Pancreas (tissue), 10 donors: ENCODE data around the gene PRIMA1. TPM values are rescaled to one million over a fixed set of nuclear protein-coding genes. Genes with fewer than 3 reads are reported as not detected.

Experiments used
- ATAC-seq, 4 donors: fragments of 200-7000 bp; cut with Tn5 transposase; one replicate each; pipeline versions ENCODE4 v1.8.0 to v1.9.1; 2020; ENCODE audit warnings: mild to moderate bottlenecking in 4 of 4, moderate library complexity in 4 of 4
- DNase-seq, 6 donors: peaks; one replicate each; pipeline ENCODE4 v3.0.0-alpha.2; 2020
- FAIRE-seq: peaks from 2 replicates; lab custom pipeline; 2012; peaks lifted over from hg19 to GRCh38; lab: Jason Lieb, UNC
- H3K27ac ChIP-seq, 4 donors: fragments of 200-600 bp; sonication (generic); 1 replicate in 3 of 4; 2 replicates in 1 of 4; pipeline versions ENCODE4 v1.5.0 to v1.8.0; 2020
- H3K27me3 ChIP-seq, 4 donors: fragments of 200-600 bp; one replicate each; pipeline ENCODE4 v1.8.0; 2021
- H3K36me3 ChIP-seq, 3 donors: fragments of 200-600 bp; sonication (generic) in 1 of 3; one replicate each; pipeline versions ENCODE4 v1.5.0 to v1.8.0; 2020 to 2021
- H3K4me1 ChIP-seq, 3 donors: fragments of 200-600 bp; one replicate each; pipeline ENCODE4 v1.8.0; 2021
- H3K4me3 ChIP-seq, 4 donors: fragments of 200-600 bp; sonication (generic) in 2 of 4; one replicate each; pipeline versions ENCODE4 v1.5.0 to v1.8.0; 2020 to 2021
- H3K9me3 ChIP-seq, 4 donors: fragments of 200-600 bp; one replicate each; pipeline ENCODE4 v1.8.0; 2021
- CTCF ChIP-seq, 4 donors: fragments of 200-600 bp; sonication (generic) in 3 of 4; IDR thresholded peaks; one replicate each; pipeline versions ENCODE4 v1.5.0 to v1.8.0; 2021; ENCODE audit warnings: antibody characterized with exemption in 4 of 4
- WGBS, 2 donors: extraction: QIAGEN DNeasy Blood & Tissue Kit; methylation state at CpG; one replicate each; pipeline ENCODE4 v1.1.7; 2013; 5-methylcytosine and 5-hydroxymethylcytosine counted together
- intact Hi-C, 3 donors: fragments of 100-400 bp; cut with DNase I; formaldehyde crosslinking; loops; one replicate each; pipeline versions ENCODE4 v1.11.1 to v1.14.2; 2022
- polyA plus RNA-seq, 2 donors: library from polyadenylated mRNA; stranded (reverse); fragments of 200-250 nt; gene quantifications; one replicate each; pipeline ENCODE4 v1.2.3, GENCODE V29; 2013
- total RNA-seq, 6 donors: library from RNA; stranded (reverse); fragmentation: NEBNext Ultra II Directional in 4 of 6; extraction: Animal tissue kit (Norgen Biotek cat#: 25700) in 4 of 6; gene quantifications; one replicate each; pipeline versions ENCODE4 v1.2.1 to v1.2.4, GENCODE V29; 2021 to 2023
- donor health status: healthy with polysubstance abuse.
- donor health status: DM: no; HTN: no; CAD: no; lungs with moderate emphysema.
- donor health status: DM: no; HTN: no; CAD: no.
- donor health status: control.
- donor health status: control.
- donor health status: Bipolar disorder and iron deficiency.
- donor health status: DM: yes; HTN: yes; CAD: no.
- donor health status: DM: no; HTN: no; CAD: no.
- donor health status: DM: no; HTN: no; CAD: no.
- donor health status: DM: yes; HTN: yes; CAD: no.

PRIMA1 gene
- total and polyA plus RNA-seq, 8 donors: 0.27 to 0.61 (median 0.33) TPM

DNA sequence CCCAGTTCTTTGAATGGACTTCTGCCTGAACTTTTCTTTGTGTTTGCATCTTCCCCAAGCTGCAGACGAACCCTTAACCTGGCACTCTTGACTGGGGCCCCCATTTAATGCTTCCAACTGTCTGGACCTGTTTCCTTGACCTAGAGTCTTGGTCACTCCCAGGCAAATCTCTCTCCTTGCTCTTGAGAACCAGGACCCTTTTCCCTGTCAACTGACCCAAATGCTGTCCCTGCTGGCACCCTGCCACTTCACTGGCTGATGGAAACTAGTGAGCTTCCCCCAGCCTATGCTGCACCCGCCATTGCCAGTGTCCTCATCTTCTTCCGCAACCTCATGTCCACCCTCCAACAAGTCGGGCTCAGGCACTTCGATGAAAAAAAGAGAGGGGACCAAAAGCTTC is 79.5 kb downstream of the PRIMA1 start:
- Histone ChIP-seq H3K27me3 (no peaks in the 10 kb centered on the region), H3K9me3 (no peaks in the 10 kb centered on the region), H3K36me3 (no peaks in the 10 kb centered on the region), H3K4me1 (no peaks in the 10 kb centered on the region), H3K27ac (no peak overlapping the region), H3K4me3 (no peak overlapping the region)
- no peak for FAIRE-seq
- intact Hi-C loops: no loop called here
- 91 to 93% methylated on average over 5 of the region's 5 CpGs for WGBS, 2 donors
- TF ChIP-seq CTCF (IDR thresholded peaks at IDR 0.05): no peak
- no peak for ATAC-seq
- DNase-seq: no peak

DNA sequence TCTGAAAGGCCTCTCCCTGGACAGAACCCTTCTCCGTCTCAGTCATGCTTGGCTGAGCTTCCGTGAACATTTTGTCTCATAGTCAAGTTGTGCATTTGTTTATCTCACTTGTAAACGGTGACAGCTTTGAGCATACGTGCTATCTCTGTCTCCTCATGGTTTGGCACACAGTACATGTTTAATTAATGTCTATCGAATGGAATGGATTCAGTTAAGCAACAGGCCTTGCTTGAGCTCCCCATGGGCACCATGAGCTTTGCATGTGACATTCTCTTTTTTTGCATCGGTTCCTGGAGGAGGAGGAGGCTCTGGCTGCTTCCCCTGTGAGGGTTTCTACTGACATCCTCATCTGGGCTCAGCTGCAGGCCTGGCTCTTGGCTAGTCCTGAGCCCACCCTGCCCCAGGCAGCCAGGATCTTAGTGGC is 80.0 kb downstream of the PRIMA1 start:
- H3K9me3 ChIP-seq: no peaks in the 10 kb centered on the region
- FAIRE-seq (no peak), ATAC-seq (no peak), DNase-seq (no peak)
- 66 to 80% methylated on average over 6 of the region's 6 CpGs for WGBS, 2 donors
- H3K36me3 ChIP-seq: no peaks in the 10 kb centered on the region
- no peak overlapping the region for H3K27ac ChIP-seq
- no peaks in the 10 kb centered on the region for H3K4me1 ChIP-seq
- H3K27me3 ChIP-seq: no peaks in the 10 kb centered on the region
- no peak for TF ChIP-seq CTCF (IDR thresholded peaks at IDR 0.05)
- no peak overlapping the region for H3K4me3 ChIP-seq
- intact Hi-C loops: no loop called here

- no peak overlapping the region for H3K4me3 ChIP-seq
- TF ChIP-seq CTCF (IDR thresholded peaks at IDR 0.05): no peak
- H3K27me3 ChIP-seq: no peaks in the 10 kb centered on the region
- WGBS, 2 donors: 56 to 67% methylated on average over 3 of the region's 3 CpGs
- H3K4me1 ChIP-seq: no peaks in the 10 kb centered on the region
- no peaks in the 10 kb centered on the region for H3K36me3 ChIP-seq
- no peak for DNase-seq
- H3K9me3 ChIP-seq: no peaks in the 10 kb centered on the region
- ATAC-seq: no peak
- no peak overlapping the region for H3K27ac ChIP-seq
- intact Hi-C loops: no loop called here
- FAIRE-seq: no peak
Measured at GRCh38 chr14:93707475-93707874, 80.8 kb downstream of the PRIMA1 start.

DNA sequence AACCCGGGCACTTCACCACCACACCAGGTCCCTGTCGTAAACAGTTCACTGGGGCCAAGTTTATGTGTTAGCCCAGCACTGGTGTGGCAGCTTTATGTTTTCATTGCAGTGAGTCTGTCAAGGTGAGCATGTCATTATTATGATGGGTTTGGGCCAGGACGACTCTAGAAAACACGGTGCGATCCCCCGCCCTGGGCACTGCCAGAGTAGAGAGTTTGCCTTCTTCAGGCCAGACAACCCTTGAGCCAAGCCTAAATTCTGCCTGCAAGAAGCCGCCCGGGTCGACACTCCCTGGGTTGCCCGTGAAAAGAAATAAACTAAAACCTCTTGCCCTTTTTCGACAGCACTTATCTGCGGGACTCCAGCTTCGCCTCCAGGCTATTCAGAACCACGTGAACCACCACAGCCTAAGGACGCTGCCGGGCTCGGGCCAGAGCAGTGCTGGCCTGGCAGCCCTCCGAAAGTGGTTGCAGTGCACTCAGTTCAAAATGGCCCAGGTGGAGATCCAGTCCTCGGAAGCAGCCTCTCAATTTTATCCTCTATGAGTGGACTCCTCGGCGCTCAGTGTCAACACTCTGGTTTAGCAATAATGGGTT is 81.8 kb downstream of the PRIMA1 start:
- ATAC-seq (no peak), DNase-seq (no peak)

More for the DNA sequence above, 81.8 kb downstream of the PRIMA1 start:
- intact Hi-C loops: no loop called here
- FAIRE-seq: no peak
- Histone ChIP-seq H3K9me3 (no peaks in the 10 kb centered on the region), H3K4me3 (no peak overlapping the region), H3K27me3 (no peaks in the 10 kb centered on the region), H3K36me3 (no peaks in the 10 kb centered on the region), H3K4me1 (no peaks in the 10 kb centered on the region), H3K27ac (no peak overlapping the region)
- no peak for TF ChIP-seq CTCF (IDR thresholded peaks at IDR 0.05)
- 91 to 94% methylated on average over 21 of the region's 21 CpGs for WGBS, 2 donors
